Measurements from ENCODE around the gene MGST2.

DNA sequence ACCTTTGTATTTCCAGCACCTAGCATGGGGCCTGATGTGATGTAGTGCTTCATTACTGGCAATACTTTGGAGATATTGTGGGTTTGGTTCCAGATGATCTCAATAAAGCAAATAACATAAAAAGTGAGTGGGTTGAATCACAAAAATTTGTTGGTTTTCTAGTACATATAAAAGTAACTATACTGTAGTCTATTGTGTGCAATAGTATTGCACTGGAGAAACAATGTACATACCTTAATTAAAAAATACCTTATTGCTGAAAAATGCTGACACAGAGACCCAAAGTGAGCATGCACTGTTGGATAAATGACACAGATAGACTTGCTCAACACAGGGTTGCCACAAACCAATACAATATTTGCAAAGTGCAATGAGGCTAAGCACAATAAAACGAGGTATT, 17.7 kb upstream of the MGST2 start:
- no peak for TF ChIP-seq POLR2A (IDR thresholded peaks at IDR 0.05; ENCODE audit: low read length)
- no peak for TF ChIP-seq GATA1 (IDR thresholded peaks at IDR 0.05; ENCODE audit: low read depth, low read length)
